Measurements from ENCODE around the gene ANGPTL5. TPM values are rescaled to one million over a fixed set of nuclear protein-coding genes. Genes with fewer than 3 reads are reported as not detected.

ANGPTL5 gene
- total RNA-seq, 1 donor = 1.8 TPM

GRCh38 chr11:101955278-101955677, 39.0 kb upstream of the ANGPTL5 start:
- Histone ChIP-seq H3K4me2 (ENCODE audit: insufficient read depth, low read length) (no peak overlapping the region), H3K9me3 (ENCODE audit: low read depth, low read length) (no peaks in the 10 kb centered on the region), H2AFZ (ENCODE audit: low read length) (no peak overlapping the region), H3K4me1 (ENCODE audit: insufficient read depth, low read length) (no peaks in the 10 kb centered on the region), H3K79me2 (ENCODE audit: insufficient read depth, low read length) (no peaks in the 10 kb centered on the region), H4K20me1 (ENCODE audit: insufficient read depth, low read length) (no peaks in the 10 kb centered on the region), H3K27me3 (ENCODE audit: insufficient read depth, low read length) (no peaks in the 10 kb centered on the region), H3K4me3 (ENCODE audit: insufficient read depth, low read length) (no peak overlapping the region), H3K36me3 (ENCODE audit: insufficient read depth, low read length) (no peaks in the 10 kb centered on the region), H3K27ac (ENCODE audit: low read depth, low read length) (no peak overlapping the region)
- DNase-seq (ENCODE audit: insufficient read length, low spot score, missing footprints) = no peak
- no peak for TF ChIP-seq CTCF (IDR thresholded peaks at IDR 0.05; ENCODE audit: extremely low read depth, low read depth, low read length)

- no peak overlapping the region for H3K4me2 ChIP-seq (ENCODE audit: insufficient read depth, low read length)
- no peak for TF ChIP-seq CTCF (IDR thresholded peaks at IDR 0.05; ENCODE audit: extremely low read depth, low read depth, low read length)
- H3K4me1 ChIP-seq (ENCODE audit: insufficient read depth, low read length) = no peaks in the 10 kb centered on the region
- no peak overlapping the region for H3K27ac ChIP-seq (ENCODE audit: low read depth, low read length)
- no peaks in the 10 kb centered on the region for H4K20me1 ChIP-seq (ENCODE audit: insufficient read depth, low read length)
- H3K9me3 ChIP-seq (ENCODE audit: low read depth, low read length) = no peaks in the 10 kb centered on the region
- no peaks in the 10 kb centered on the region for H3K27me3 ChIP-seq (ENCODE audit: insufficient read depth, low read length)
- no peaks in the 10 kb centered on the region for H3K36me3 ChIP-seq (ENCODE audit: insufficient read depth, low read length)
- DNase-seq (ENCODE audit: insufficient read length, low spot score, missing footprints) = no peak
- no peaks in the 10 kb centered on the region for H3K79me2 ChIP-seq (ENCODE audit: insufficient read depth, low read length)
- no peak overlapping the region for H2AFZ ChIP-seq (ENCODE audit: low read length)
- no peak overlapping the region for H3K4me3 ChIP-seq (ENCODE audit: insufficient read depth, low read length)
Observed at GRCh38 chr11:101949680-101950220, 33.4 kb upstream of the ANGPTL5 start.

- H3K9me3 ChIP-seq (ENCODE audit: low read depth, low read length) = no peaks in the 10 kb centered on the region
- DNase-seq (ENCODE audit: insufficient read length, low spot score, missing footprints) = no peak
- H3K4me2 ChIP-seq (ENCODE audit: insufficient read depth, low read length) = no peak overlapping the region
- H3K4me1 ChIP-seq (ENCODE audit: insufficient read depth, low read length) = no peaks in the 10 kb centered on the region
- TF ChIP-seq CTCF (IDR thresholded peaks at IDR 0.05; ENCODE audit: extremely low read depth, low read depth, low read length) = no peak
- H2AFZ ChIP-seq (ENCODE audit: low read length) = no peak overlapping the region
- H3K4me3 ChIP-seq (ENCODE audit: insufficient read depth, low read length) = no peak overlapping the region
- H3K36me3 ChIP-seq (ENCODE audit: insufficient read depth, low read length) = no peaks in the 10 kb centered on the region
- H3K27ac ChIP-seq (ENCODE audit: low read depth, low read length) = no peak overlapping the region
- no peaks in the 10 kb centered on the region for H3K79me2 ChIP-seq (ENCODE audit: insufficient read depth, low read length)
- no peaks in the 10 kb centered on the region for H4K20me1 ChIP-seq (ENCODE audit: insufficient read depth, low read length)
- H3K27me3 ChIP-seq (ENCODE audit: insufficient read depth, low read length) = no peaks in the 10 kb centered on the region
Observed at GRCh38 chr11:101945448-101945847, 29.1 kb upstream of the ANGPTL5 start.

- Histone ChIP-seq H3K4me1 (ENCODE audit: insufficient read depth, low read length) (no peaks in the 10 kb centered on the region), H3K79me2 (ENCODE audit: insufficient read depth, low read length) (no peaks in the 10 kb centered on the region), H2AFZ (ENCODE audit: low read length) (no peak overlapping the region), H3K36me3 (ENCODE audit: insufficient read depth, low read length) (no peaks in the 10 kb centered on the region), H4K20me1 (ENCODE audit: insufficient read depth, low read length) (no peaks in the 10 kb centered on the region), H3K4me3 (ENCODE audit: insufficient read depth, low read length) (no peak overlapping the region), H3K27me3 (ENCODE audit: insufficient read depth, low read length) (no peaks in the 10 kb centered on the region), H3K27ac (ENCODE audit: low read depth, low read length) (no peak overlapping the region), H3K4me2 (ENCODE audit: insufficient read depth, low read length) (no peak overlapping the region), H3K9me3 (ENCODE audit: low read depth, low read length) (no peaks in the 10 kb centered on the region)
- no peak for DNase-seq (ENCODE audit: insufficient read length, low spot score, missing footprints)
- TF ChIP-seq CTCF (IDR thresholded peaks at IDR 0.05; ENCODE audit: extremely low read depth, low read depth, low read length) = no peak
Observed at GRCh38 chr11:101944923-101945322, 28.6 kb upstream of the ANGPTL5 start.
